SW480 (cell line): ENCODE data around the gene GRK3.
A peak's percentile ranks its signal among the peaks of the same experiment; 100 is the strongest.
"Not testable (repeated sequence)": the region's sequence is repeated elsewhere in the genome, so short reads cannot be mapped to it uniquely, and the experiment has no call there.

Experiments
- DNase-seq: peaks from one replicate; pipeline ENCODE4 v3.0.0-alpha.2; 2016; ENCODE audit warnings: low spot score

The GRK3 gene

GRCh38 chr22:25572708-25573171 lies 8.3 kb downstream of the GRK3 start:
- DNase-seq = no peak

GRCh38 chr22:25573841-25574240 lies 9.4 kb downstream of the GRK3 start:
- DNase-seq = no peak

DNA sequence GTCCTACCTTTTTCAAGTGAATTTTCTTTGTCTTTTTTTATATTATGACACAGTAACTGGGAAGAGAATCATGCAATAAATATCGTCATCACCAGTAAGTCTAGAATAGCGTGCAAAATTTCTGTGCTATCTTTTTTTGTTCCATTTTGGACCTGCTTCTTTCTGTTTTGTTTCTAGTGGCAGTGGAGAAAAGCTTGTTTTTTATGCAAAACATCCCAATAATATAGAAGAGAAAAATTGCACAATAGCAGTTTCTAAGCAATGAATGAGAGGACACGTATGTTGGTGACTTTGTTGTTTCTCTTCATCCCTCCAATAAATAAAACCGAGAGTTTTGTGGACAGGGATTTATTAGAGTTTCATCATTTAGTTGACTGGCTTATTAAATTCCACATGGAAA lies 10.3 kb downstream of the GRK3 start:
- no peak for DNase-seq

DNA sequence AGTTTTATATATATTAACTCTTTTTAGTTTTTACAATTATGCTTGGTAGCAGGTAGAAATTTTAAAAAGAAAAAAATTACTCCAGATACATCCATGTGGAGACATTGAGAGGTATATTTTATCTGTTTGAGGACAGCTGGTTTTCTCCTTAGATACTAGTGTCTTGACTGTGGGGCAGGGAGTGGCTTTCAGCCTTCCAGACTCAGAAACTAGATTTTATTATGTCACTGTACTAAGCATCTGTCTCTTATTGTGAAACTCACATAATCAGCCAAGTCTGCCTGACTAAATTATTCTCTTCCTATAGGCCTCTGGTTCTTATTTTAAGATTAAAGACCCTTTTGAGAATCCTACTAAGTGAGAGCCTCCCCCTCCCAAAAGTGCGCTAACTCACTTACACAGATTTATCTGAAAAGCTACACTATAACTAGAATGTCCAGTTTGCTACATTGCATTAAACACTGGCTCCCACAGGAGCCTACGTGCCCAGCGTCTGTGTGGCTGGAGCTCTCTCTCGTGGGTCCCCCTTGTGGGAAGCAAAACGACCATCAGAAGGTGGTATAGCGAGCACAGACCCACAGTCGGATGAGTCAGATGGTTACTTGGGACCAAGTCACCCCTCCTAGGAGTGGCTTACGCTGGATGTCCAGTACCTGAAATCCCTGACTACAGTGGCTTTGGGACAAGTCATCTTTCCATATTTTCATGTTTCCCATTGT lies 11.4 kb downstream of the GRK3 start:
- DNase-seq = not testable (repeated sequence)

- DNase-seq = not testable (repeated sequence)
These were observed 17.0 kb downstream of the GRK3 start for GRCh38 chr22:25581452-25581851.

DNA sequence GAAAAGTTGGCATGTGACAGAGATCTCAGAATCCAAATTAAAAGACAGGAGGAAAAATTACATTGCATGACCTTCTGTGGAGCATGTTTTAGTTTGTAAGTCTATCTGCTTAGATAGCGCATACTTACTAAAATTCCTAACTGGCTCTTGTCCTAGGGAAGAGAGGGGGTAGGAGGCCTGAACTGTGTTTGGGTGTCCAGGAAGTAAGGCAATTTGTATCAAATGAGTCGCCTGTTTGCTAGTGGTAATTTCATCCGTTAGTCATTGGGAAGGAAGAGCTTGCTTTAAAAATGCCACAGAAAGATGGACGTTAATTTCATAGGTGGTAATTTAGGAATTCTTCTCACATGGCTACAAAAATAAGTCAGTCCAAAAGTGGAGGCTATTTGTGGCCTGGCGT lies 18.5 kb downstream of the GRK3 start:
- DNase-seq = no peak

DNA sequence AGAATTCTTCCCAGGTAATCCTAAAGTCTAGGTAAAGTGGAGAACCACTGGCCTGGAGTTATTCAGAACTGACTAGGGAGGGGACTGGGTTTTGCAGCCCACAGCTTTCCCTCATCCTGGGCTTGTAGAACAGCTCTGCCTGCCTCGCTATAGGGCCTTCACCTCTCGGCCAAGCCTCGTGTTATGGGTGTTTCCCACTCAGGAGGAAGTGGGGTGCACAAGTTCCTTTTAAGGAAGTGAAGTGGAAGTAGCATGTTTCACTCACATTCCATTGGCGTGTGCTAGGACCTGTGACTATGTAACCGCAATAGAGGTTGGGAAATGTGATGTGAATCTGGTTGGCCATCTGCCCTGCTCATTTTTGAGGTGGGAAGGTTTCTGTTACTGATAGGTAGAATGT lies 20.5 kb downstream of the GRK3 start:
- not testable (repeated sequence) for DNase-seq

GRCh38 chr22:25589664-25590063 lies 25.2 kb downstream of the GRK3 start:
- DNase-seq = not testable (repeated sequence)

DNA sequence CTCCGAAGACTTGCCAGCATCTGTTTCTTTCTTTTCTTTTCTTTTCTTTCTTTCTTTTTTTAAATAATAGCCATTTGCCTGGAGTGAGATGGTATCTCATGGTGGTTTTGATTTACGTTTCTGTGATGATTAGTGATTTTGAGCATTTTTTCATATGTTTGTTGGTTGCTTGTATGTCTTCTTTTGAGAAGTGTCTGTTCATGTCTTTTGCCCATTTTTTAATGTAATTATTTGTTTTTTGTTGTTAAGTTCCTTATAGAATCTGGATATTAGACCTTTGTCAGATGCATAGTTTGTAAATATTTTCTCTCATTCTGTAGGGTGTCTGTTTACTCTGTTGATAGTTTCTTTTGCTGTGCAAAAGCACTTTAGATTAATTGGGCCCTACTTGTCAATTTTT lies 28.8 kb downstream of the GRK3 start:
- DNase-seq = not testable (repeated sequence)

- no peak for DNase-seq
These were observed 34.1 kb downstream of the GRK3 start for GRCh38 chr22:25598609-25599008.

GRCh38 chr22:25602445-25602844 lies 38.0 kb downstream of the GRK3 start:
- DNase-seq = no peak

GRCh38 chr22:25602916-25603315 lies 38.4 kb downstream of the GRK3 start:
- no peak for DNase-seq

GRCh38 chr22:25605146-25605545 lies 40.7 kb downstream of the GRK3 start:
- not testable (repeated sequence) for DNase-seq

GRCh38 chr22:25605565-25605964 lies 41.1 kb downstream of the GRK3 start:
- not testable (repeated sequence) for DNase-seq

GRCh38 chr22:25611284-25611683 lies 46.8 kb downstream of the GRK3 start:
- DNase-seq = not testable (repeated sequence)

DNA sequence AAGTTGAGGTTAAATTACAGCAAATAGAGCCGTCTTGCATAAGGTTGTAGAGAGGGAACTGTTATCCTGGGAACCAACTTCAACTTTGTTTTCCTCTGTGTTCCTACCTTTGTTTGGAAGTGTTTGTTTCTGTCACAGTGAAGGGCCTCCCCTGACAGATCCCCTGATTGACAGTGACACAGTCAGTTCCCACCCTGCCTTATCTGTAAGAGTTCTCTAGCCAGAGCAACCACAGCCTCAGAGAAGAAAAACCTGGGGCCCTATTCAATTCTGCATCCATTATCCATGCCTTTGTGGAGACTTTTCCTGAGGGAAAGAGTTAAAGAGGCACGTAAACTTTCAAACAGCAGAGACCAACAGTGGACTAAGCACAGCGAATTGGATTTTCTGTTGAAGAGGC lies 48.7 kb downstream of the GRK3 start:
- not testable (repeated sequence) for DNase-seq

DNA sequence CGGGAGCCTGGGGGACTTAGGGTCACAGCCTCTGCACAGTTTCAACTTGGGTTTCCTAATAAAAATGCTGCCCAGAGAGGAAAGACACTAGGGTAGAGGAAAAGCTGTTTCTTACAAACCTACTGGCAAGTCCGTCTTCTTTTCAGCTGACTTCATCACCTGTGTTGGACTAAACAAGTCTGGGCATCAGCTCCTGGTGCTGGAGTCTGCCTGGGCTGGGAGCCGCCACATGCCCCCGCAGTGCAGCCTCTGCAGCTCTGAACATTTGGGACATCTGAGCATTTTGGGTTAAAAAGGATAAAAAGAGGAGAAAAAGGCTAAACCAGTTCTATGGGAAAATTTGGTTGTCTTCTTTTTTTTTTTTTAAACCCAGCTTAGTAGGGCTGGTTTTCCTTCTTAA lies 49.1 kb downstream of the GRK3 start:
- DNase-seq = not testable (repeated sequence)

DNA sequence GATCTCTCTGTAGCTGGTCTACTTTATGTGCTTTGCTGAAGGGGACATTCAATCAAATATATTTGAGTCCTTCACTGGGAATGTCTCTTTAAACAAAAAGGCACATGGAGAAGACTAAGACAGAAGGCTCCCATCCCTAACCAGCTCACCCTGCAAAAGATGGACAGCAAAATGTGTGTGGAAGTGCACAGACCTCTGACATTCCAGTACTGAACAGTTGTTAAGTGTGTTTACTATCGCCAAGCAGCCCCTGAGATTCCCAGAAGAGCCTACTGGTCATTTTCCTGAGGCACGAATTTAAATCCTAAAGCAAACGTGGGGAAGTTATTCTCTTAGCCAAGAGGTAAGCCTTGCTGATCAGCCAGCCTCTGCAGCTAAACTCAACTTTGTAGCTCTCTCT lies 50.3 kb downstream of the GRK3 start:
- not testable (repeated sequence) for DNase-seq

DNA sequence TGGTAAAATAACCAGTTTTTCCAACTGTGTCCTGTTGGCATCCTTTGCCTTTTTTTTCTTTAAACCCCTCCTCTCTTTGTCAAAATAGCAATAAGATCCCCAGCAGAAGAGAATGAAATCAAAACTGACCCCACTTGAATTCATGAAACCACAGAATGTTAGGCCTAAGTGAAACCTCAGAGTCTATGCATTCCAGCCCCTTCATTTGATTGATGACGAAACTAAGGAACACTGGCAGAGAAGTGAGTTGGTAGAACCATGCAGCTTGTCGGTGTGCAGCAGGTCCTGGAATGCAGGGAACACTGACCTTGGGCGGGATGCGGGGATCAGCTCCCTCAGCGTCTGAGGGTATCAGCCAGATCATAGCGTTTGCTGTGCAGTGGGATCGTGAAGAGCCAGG lies 57.5 kb downstream of the GRK3 start:
- DNase-seq = no peak

- peak; percentile 61 for DNase-seq
These were observed 58.8 kb downstream of the GRK3 start for GRCh38 chr22:25623310-25623734.

GRCh38 chr22:25623851-25624250 lies 59.4 kb downstream of the GRK3 start:
- DNase-seq = no peak

DNA sequence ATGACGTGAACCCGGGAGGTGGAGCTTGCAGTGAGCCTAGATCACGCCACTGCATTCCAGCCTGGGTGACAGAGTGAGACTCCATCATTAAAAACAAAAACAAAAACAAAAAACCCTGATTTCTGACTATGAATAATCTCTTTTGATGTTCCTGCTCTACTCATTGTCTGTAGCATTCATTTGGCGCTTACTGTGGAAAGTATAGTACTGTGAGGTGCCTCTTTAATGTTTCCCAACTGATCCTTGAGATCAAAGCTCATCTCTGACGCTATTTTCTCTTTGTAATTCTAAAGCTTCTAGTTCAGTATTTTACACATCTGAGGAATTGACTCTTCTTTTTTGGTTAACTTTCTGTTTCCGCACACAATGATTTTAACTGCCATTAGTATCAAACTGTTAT lies 60.0 kb downstream of the GRK3 start:
- DNase-seq = no peak

DNA sequence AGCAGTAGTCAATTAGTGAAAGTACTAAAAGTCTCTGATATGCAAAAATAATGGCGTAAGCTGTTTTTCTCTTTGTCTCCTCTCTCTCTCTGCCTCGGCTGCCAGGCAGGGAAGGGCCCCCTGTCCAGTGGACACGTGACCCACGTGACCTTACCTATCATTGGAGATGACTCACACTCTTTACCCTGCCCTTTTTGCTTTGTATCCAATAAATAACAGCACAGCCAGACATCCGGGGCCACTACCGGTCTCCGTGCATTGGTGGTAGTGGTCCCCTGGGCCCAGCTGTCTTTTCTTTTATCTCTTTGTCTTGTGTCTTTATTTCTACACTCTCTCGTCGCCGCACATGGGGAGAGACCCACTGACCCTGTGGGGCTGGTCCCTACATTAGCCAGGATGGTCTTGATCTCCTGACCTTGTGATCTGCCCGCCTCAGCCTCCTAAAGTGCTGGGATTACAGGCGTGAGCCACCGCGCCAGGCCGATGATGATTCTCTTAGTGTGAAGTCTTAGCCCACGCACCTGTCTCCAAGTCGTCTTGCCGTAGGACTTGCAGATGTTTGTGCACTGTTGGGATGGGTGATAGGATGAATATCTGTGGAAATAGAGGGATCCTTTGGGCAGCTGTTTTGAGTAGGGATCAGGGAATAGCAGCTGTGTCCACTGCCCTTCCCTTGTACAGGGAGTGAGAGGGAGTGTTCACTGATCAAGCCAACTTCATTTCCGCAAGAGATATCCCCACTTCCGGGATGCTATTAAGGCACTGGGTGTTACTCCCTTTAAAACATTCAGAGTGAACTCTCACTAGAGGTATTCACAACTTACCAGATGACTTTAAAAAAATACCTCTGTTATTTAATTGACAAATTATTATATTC lies 61.5 kb downstream of the GRK3 start:
- not testable (repeated sequence) for DNase-seq
